Fibroblast of the aortic adventitia (primary cell): ENCODE results near the gene SH3RF3. TPM values are rescaled to one million over a fixed set of nuclear protein-coding genes. Genes with fewer than 3 reads are reported as not detected.

Source experiments
- DNase-seq: peaks from one replicate; pipeline ENCODE4 v3.0.0-alpha.2; 2010; ENCODE audit warnings: low read depth
- H3K4me3 ChIP-seq: 2 replicates; pipeline ENCODE4 v1.5.1; 2011; ENCODE audit warnings: low read depth, mild to moderate bottlenecking, control low read depth, low read length, moderate library complexity
- CTCF ChIP-seq: IDR thresholded peaks from 2 replicates; pipeline ENCODE4 v1.5.1; 2011; ENCODE audit warnings: mild to moderate bottlenecking, low read length, control low read depth, inconsistent platforms; ENCODE audit not compliant: insufficient read depth
- total RNA-seq: library from RNA; depleted of rRNA; stranded (reverse); fragments of >200 nt; gene quantifications from 2 replicates; pipeline ENCODE4 v1.2.3, GENCODE V29; 2012; ENCODE audit warnings: low replicate concordance

Gene SH3RF3
- total RNA-seq, 1 donor: 8.4 TPM

GRCh38 chr2:109367683-109368082 is 238.7 kb downstream of the SH3RF3 start:
- DNase-seq: no peak
- TF ChIP-seq CTCF: no peak

GRCh38 chr2:109368798-109369197 is 239.8 kb downstream of the SH3RF3 start:
- H3K4me3 ChIP-seq: no peak overlapping the region
- no peak for TF ChIP-seq CTCF
- DNase-seq: no peak

More at GRCh38 chr2:109367683-109368082, 238.7 kb downstream of the SH3RF3 start:
- no peak overlapping the region for H3K4me3 ChIP-seq

- no peak for DNase-seq
- no peak overlapping the region for H3K4me3 ChIP-seq
- no peak for TF ChIP-seq CTCF
These were observed 240.7 kb downstream of the SH3RF3 start for GRCh38 chr2:109369671-109370191.

DNA sequence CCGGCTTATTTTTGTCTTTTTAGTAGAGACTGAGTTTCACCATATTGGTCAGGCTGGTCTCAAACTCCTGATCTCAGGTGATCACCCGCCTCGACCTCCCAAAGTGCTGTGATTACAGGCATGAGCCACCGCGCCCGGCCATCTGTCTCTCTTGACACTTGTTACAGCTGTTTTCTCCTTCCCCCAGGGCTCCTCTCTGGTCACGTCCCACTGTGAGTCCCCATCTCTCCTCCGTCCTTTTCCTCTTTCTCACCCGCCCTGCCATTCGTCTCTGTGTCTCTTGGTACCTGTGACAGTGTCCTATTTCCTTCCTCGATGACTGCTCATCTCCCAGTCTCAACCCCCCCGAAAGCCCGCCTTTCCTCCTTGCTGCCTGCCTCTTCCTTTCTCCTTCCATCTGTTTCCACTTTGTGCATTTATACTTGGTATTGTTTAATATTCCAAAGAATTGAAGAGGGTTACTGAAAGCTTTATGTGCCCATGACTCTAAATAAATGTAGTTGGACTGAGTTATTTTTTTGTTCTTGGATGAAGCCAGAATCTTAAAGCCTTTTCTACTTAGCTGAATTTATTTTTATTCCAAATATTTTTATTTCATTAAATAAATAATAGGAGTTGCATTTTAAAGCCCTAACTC is 241.5 kb downstream of the SH3RF3 start:
- TF ChIP-seq CTCF: no peak
- no peak overlapping the region for H3K4me3 ChIP-seq
- no peak for DNase-seq

DNA sequence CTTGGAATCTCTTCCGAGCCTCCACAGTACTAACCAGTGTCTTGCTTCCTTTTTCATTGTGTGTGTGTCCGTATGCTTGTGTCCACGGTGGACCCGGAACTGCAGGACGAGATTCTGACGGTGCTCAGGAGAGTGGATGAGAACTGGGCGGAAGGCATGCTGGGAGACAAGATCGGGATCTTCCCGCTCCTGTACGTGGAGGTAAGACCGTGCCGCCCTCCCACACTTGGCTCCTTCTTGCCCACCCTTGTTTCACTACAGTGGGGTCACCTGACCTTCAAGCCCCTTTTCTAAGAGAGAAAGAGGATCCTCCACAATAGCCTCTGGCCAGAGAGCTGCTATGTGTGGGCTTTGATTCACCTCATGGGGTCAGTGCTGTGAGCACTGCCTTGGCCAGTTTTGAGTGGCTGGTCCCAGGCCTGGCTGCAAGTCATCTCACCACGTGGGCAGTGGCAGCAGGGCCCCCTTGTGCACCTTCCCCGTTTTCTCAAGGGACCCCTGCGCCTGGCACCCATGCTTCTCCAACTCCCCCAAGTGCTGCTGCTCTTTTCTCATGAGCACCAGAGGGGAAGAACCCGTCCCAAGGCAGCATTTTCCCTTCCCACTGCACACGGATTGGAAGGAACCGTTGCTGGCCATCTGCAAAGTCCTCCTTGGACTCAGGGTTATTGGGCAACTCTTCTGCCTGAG is 242.6 kb downstream of the SH3RF3 start:
- DNase-seq: no peak
- no peak overlapping the region for H3K4me3 ChIP-seq
- TF ChIP-seq CTCF: no peak

- no peak for DNase-seq
- H3K4me3 ChIP-seq: no peak overlapping the region
- no peak for TF ChIP-seq CTCF
These were observed 243.2 kb downstream of the SH3RF3 start for GRCh38 chr2:109372171-109372568.
